Fibroblast of upper back skin (primary cell): ENCODE measurements around the gene HOXB9.
A peak's percentile ranks its signal among the peaks of the same experiment; 100 is the strongest.

ENCODE experiments used
- DNase-seq: peaks from one replicate; pipeline ENCODE4 v3.0.0-alpha.2; 2013

HOXB9 gene

DNA sequence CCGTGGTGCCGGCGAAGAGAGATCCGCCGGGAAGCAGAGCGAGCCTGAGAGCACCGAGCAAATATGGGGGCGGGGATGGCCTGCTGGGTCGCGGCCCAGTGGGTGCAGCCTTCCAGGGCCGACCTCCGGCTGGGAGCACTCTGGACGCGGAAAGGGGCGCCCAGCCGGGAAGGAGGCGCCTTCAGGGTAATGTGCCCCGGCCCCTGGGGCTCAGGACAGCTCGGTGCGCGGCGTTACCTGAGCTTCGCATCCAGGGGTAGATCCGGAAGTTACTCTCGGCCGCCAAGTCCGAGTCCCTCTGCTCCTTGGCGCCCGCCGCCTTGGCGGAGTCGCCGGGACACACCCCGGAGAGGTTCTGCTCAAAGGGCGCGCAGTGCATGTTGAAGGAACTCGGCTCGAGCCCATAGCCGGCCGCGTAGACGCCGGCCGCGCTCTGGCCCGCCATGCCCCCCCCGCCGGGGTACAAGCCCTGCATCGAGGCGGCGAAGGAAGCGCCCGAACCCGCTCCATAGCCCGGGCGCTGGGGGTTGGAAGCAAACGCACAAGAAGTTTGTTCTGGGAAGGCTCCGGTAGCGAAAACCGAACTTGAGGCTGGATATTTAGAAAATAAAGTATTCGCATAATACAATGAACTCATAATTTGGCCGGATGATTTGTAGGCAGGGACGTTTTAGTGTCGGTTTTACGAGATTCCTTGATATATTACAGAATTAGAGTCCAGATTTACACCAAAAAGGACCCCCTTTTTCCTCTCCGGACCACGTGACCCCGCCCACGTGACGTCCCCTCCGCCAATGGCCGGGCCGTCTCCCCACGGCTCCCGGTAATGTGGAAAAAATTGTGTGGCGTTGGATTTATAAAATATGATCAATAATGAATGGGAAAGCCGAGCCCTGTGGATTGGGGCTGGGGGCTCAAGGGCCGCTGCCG lies 15.6 kb downstream of the HOXB9 start, which contains the start of gene HOXB7:
HOXB7 (minus strand) TSS at position 736 of the 930 bp plus-strand sequence; CDS start at position 637, 99 bp downstream.
- peak; percentile 71 for DNase-seq

DNA sequence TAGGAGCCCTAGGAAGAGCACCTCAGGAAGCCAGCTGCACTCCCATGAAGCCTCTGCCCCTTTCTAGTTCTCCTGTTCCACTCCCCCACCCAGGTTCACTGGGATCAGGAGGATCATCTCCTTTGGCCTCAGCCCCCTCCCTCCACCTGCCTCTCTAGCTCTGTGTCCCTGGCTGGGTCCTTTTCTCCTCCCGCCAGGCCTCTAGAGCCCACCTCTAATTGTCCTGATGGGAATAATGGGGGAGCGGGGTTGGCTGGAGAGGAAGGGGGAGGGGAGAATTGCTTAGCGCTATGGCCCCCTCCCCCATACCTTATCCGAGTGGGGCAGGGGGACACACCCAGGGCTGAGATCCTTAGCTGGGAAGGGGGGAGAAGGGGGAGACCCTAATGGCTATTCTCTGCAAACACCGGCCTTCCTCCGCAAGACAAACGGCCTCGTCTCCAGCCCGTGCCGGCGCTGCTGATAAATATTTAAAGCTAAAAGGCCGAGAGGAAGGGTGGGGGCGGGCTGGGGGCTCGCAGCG lies 16.3 kb downstream of the HOXB9 start:
- no peak for DNase-seq

DNA sequence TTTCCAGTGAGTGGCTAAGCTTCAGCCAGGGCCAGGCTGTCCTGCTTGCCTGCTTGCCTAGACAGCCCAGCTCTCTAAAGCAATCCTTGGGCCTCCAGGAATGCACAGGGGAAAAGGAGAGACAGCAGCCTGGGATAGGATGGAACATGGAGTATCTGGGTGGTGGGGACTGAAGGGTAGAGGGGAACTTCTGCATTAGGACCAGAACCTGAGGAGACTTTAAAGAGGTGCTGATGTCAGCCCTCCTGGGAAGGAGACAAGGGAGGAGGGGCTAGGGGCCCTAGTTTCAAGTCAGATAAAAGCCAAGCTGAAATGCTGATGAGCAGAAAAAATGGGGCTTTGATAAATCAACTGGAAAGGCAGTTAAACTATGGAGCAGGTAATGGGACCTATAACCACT lies 17.1 kb downstream of the HOXB9 start:
- DNase-seq, result no peak

GRCh38 chr17:48608494-48608834 lies 17.7 kb downstream of the HOXB9 start:
- no peak for DNase-seq

DNA sequence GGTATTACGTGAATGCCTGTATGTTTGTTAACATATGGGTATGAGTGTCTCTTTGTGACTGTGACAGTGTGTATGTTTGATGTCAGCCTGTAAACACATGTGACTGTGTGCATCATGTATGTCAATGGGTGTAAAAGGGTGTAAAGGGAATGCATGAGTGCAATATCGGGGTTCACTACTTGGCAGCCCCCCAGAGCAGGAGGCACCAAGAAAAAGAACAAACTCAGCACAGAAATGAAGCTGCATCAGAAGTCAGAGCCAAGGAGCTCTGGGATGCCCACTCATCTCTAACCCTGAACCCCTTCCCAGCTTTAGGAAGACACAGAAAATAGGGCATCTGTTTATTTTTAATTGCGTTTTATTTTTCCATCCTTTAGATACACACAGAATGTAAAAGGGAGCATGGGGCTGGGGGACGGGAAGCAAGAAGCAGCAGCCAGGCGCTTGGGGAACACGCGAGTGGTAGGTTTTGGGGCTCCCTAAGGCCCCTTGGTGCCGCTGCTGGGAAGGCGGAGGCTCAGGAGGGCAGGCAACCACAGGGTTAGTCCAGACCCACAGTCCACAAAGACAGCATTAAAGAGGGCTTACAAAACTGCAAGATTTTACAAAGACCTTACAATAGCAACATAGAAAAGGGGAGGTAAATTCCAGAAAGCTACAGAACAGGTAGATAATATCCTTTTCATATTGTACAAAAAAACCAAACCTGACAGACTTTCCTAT lies 19.1 kb downstream of the HOXB9 start:
- no peak for DNase-seq

GRCh38 chr17:48605991-48606891 lies 19.9 kb downstream of the HOXB9 start:
- no peak for DNase-seq

DNA sequence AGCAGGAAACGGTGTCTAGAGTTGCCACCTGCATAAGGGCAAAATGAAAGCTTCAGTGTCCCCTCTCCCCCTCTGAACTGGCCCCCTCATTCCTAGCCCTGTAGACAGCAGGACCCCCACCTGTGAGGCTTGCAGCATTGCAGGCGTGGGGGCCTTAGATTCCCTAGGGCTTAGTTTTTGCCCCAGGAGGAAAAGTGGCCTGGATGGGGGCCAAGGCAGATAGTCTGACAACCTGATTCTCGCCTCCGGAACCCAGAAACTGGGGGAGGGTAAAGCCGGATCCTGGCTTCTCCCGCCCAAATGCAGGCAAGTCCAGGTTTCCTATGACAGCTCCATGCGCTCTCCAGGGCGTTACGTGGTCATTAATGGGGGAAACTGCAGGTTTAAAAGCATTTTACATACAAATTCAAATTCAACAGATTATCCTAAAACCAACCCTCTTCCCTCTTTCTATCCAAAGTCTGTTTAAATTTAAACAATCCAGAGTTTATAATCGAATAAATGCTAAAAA lies 20.7 kb downstream of the HOXB9 start:
- no peak for DNase-seq

DNA sequence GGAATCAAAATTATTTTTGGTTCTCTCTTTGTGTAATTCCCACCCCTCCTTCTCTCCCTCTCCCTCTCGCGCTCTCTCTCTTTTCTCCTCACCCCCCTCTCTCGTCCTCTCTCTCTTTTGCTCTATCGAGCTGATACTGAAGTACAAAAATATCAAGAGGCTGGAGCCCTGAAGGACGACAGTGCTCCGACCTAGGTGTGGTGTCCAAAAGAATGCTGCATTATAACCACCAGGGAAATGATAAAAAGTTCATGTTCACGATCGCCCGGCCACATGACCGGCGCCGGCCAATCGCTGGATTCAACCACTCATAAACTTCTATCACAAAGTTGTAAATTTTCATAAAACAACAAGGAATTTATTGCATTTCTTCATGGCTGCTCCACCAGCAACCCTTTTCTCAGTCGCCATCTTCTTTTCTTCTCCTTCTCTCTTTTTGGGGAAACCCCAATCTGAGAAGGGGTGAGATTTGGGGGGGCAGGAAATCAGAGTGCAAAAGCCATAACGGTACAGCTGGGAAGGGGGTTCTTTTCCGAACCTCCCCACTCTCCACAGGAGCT lies 21.3 kb downstream of the HOXB9 start, which contains the start of gene HOXB6:
HOXB6 (minus strand) TSS at position 217 of the 560 bp plus-strand sequence. CDS start 6,836 bp downstream, outside the sequence.
- peak; percentile 65 for DNase-seq

GRCh38 chr17:48603959-48604769 lies 22.0 kb downstream of the HOXB9 start:
- peak; percentile 61 for DNase-seq

DNA sequence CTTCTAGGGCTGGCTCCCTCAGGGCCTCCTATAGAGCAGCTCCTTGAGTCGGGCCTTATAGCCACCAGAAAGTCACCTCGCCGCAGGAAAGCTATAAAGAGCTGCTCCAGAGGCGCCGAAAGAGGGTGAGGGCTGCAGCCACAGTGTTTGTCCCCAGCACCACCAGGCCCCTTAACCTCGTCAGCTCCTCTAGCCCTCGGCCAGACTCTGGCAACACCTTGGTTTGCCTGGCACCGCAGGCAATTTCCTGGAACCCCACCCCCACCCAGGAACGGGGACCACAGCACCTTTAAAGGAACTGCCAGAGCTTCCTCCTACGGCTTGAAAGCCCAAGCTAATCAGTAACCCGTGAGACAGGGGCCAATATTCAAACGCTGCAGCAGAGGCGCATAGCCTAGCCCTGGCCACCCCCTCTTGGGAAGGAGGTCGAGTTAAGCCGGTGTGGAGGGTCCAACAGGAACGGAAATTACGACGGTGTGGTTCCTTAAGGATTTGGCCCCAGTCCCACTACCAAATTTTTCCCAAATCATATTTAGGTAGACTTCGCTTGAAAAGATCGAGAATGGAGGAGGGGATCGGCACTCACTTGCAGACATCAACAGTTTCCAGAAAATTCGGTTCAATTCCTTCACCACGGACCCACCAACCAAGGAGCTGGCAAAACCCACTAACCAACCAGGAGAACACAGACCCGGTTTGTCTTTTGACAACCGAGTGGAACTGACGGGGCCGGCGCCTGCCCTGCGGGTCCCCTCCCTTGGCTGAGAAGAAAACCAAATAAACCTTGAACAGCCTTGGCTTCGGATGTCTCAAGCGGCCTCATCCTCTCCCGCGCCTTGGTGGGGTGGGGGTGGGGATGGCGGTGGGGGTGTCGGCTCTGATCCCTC lies 24.4 kb downstream of the HOXB9 start:
- DNase-seq, result no peak

DNA sequence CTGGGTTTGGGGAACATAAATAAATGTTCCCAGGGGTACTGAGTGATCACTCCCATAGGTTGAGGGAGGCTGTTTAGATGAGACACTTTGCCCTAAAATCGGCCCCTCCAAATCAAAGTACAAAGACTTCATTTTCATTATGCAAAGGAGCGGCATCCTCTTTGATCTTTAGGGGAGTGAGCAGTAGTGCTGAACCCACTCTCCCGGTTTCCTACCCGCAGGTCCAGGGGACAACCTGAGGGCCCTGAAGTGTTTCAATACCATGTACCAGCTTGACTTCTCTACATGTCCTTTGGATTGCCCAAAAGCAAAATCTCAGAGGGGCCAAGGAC lies 25.0 kb downstream of the HOXB9 start:
- DNase-seq, result no peak

DNA sequence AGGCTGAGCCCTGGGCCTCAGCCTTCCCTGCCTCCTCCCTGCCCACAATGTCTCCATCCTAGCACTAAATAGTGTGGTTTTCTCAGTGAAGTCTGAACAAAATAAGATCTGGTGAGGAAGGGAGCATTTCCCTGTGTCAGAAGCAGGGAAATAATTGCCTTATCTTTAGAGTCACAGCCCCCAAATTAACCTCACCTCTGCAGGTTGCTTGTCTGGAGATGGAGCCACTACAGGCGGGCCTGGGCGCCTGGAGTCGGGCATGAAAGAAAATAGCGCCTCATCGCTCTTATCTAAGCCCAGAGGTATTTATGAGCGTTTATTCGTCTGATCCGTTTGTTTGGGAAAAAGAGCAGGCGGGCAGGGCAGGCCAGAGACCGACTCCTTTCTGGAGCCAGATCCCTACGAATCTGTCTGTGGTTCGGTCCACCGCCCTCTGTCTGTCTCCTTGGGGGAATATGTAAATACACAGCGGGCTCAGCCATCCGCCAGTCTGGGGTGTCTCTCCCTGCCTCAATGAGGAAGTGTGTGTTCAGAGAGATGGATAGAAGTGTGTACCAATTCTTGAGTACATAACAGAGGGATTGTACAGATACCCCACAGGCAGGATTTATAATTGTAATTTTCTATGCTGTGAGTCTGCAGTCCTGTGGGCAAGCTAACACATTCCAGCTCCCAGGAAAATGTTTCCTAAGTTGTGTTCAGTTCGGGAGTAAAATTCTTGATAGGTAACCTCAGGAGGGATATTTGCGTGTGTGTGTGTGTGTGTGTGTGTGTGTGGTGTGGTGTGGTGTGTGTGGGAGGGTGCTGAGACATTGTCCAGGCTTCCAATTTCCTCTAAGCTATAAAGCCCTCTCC lies 25.7 kb downstream of the HOXB9 start:
- peak; percentile 49 for DNase-seq

DNA sequence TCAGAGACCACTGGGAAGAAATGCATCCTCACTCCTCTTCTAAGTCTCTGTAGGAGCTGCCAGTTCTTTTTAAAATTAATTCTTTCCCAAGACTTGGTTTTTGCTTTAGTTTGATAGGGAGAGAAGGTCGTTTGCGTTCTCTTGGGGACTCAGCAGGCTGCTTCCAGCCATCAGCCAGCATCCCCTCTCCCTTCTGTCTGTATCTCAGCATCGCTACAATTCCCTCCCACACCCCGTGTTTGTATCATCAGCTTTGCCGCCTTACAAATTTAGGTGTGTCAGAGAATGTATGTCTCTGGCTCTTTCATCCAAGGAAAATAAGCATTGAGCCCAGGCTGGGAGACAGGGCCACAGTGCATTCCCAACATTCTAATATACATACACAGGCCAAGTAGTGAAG lies 26.8 kb downstream of the HOXB9 start:
- DNase-seq, result no peak

- no peak for DNase-seq
These were observed 27.4 kb downstream of the HOXB9 start for GRCh38 chr17:48598736-48599135.

GRCh38 chr17:48597778-48598631 lies 28.2 kb downstream of the HOXB9 start:
- peak; percentile 83 for DNase-seq

- DNase-seq, result no peak
These were observed 28.7 kb downstream of the HOXB9 start for GRCh38 chr17:48597528-48597777.

GRCh38 chr17:48596735-48597527 lies 29.2 kb downstream of the HOXB9 start:
- DNase-seq, result peak; percentile 85
